ENCODE results near the gene TMEM101.
"Not testable (repeated sequence)": the region's sequence is repeated elsewhere in the genome, so short reads cannot be mapped to it uniquely, and the experiment has no call there.

The TMEM101 gene

DNA sequence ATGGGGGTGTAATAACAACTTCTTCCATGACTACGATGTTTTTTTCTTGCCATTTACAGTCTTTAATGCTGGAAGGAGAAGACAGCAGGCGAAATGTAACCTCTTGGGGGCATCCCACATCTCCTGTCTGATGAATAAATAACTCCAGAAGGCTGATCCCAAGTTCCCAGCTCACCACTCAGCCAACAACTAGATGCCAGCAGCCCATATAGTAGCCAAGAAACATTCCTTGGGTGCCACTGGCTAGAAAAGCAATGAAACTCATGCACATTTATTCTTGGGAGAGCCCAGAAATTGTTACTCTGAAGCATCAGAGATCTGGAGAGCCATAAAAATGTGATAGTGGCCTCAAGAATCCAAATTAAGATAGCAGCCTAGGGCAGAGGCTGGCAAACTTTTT, 22.7 kb upstream of the TMEM101 start:
- Mint-ChIP-seq H3K36me3 (peaks cover 42% of the 10 kb centered on the region), H3K9me3 (no peaks in the 10 kb centered on the region)

GRCh38 chr17:44034688-44035087, 19.9 kb upstream of the TMEM101 start:
- H3K36me3 Mint-ChIP-seq: peaks cover 47% of the 10 kb centered on the region
- H3K9me3 Mint-ChIP-seq, ATAC-seq, H3K27me3 Mint-ChIP-seq, H3K27ac Mint-ChIP-seq, H3K4me1 Mint-ChIP-seq, H3K4me3 Mint-ChIP-seq: not testable (repeated sequence)

More for the DNA sequence above, 22.7 kb upstream of the TMEM101 start:
- Mint-ChIP-seq H3K4me3 (no peak overlapping the region), H3K4me1 (peaks cover 18% of the 10 kb centered on the region), H3K27me3 (no peaks in the 10 kb centered on the region), H3K27ac (no peak overlapping the region)
- ATAC-seq: no peak

GRCh38 chr17:44033861-44034408, 19.2 kb upstream of the TMEM101 start:
- no peak overlapping the region for H3K27ac Mint-ChIP-seq
- peaks cover 54% of the 10 kb centered on the region for H3K36me3 Mint-ChIP-seq
- no peak for ATAC-seq

DNA sequence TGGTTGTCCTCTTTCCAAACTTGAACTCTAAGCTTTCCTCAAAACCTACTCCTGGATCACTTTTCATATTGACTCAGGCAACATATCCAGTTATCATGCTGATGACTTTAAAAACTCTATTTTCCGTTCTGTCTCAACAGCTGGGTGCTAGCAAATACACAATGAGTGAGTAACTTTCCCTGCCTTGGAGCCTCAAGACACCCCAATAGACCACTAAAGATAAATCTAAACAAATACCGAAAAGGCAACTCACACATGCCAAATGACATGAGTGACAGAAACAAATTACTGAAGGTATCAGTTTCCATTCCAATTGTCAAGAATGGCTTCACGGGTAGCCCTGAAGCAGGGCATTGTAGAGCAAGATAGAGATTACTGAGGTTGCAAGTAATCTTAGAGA, 15.7 kb upstream of the TMEM101 start:
- ATAC-seq: no peak
- H3K4me1 Mint-ChIP-seq: peaks cover 8% of the 10 kb centered on the region
- H3K4me3 Mint-ChIP-seq: no peak overlapping the region
- H3K9me3 Mint-ChIP-seq: no peaks in the 10 kb centered on the region
- H3K27me3 Mint-ChIP-seq: no peaks in the 10 kb centered on the region
- H3K36me3 Mint-ChIP-seq: peaks cover 36% of the 10 kb centered on the region
- no peak overlapping the region for H3K27ac Mint-ChIP-seq

More at GRCh38 chr17:44033861-44034408, 19.2 kb upstream of the TMEM101 start:
- Mint-ChIP-seq H3K4me1 (peaks cover 8% of the 10 kb centered on the region), H3K9me3 (no peaks in the 10 kb centered on the region), H3K4me3 (no peak overlapping the region), H3K27me3 (no peaks in the 10 kb centered on the region)

DNA sequence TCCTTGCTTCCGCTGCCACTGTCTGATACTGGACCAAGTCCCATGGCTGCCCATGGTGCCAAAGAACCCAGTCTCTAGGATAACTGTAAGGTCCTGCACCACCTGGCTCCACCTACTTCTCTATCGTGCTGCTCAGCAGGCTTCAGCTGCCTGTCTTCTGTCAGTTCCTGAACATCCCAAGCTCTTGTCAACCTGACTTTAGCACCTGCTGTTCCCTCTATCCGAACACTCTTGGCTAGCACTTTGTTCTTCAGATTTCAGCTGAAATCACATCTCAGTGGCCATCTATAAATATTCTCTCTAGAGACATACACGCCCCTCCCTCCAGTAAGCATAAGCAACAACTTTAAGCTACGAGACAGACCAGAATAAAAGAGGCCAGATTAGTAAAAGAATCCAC, 15.0 kb upstream of the TMEM101 start:
- Mint-ChIP-seq H3K27ac (no peak overlapping the region), H3K9me3 (no peaks in the 10 kb centered on the region), H3K4me1 (peaks cover 8% of the 10 kb centered on the region), H3K36me3 (peaks cover 36% of the 10 kb centered on the region), H3K4me3 (no peak overlapping the region), H3K27me3 (no peaks in the 10 kb centered on the region)
- no peak for ATAC-seq

- no peak for ATAC-seq
- Mint-ChIP-seq H3K4me1 (no peaks in the 10 kb centered on the region), H3K27ac (no peak overlapping the region), H3K4me3 (no peak overlapping the region), H3K36me3 (peaks cover 19% of the 10 kb centered on the region), H3K9me3 (no peaks in the 10 kb centered on the region), H3K27me3 (no peaks in the 10 kb centered on the region)
Measured at GRCh38 chr17:44024853-44025252, 10.1 kb upstream of the TMEM101 start.

DNA sequence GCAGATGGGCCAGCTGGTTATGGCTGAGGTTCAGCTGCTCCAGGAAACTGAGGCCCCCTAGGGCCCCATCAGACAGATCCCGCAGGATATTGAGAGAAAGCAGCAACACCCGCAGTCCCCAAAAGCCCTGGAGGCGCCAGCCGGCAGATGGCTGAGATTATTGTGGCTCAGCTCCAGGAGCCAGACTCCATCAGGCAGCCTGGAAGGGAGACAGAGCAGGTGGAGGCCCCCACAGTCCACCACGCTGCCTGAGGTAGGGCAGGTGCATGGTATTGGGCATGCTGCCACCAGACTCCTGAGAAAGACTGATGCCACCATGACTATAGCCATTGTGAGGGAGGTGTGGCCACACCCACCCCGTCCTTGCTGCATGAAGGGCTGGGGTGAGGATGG, 9.5 kb upstream of the TMEM101 start:
- peaks cover 14% of the 10 kb centered on the region for H3K36me3 Mint-ChIP-seq
- H3K4me1 Mint-ChIP-seq: no peaks in the 10 kb centered on the region
- no peaks in the 10 kb centered on the region for H3K27me3 Mint-ChIP-seq
- H3K9me3 Mint-ChIP-seq: no peaks in the 10 kb centered on the region
- no peak for ATAC-seq
- H3K4me3 Mint-ChIP-seq: no peak overlapping the region
- H3K27ac Mint-ChIP-seq: no peak overlapping the region

- Mint-ChIP-seq H3K27ac (no peak overlapping the region), H3K36me3 (peaks cover 8% of the 10 kb centered on the region), H3K9me3 (no peaks in the 10 kb centered on the region), H3K4me1 (no peaks in the 10 kb centered on the region), H3K4me3 (no peak overlapping the region), H3K27me3 (no peaks in the 10 kb centered on the region)
- no peak for ATAC-seq
Measured at GRCh38 chr17:44023545-44024270, 8.9 kb upstream of the TMEM101 start.

DNA sequence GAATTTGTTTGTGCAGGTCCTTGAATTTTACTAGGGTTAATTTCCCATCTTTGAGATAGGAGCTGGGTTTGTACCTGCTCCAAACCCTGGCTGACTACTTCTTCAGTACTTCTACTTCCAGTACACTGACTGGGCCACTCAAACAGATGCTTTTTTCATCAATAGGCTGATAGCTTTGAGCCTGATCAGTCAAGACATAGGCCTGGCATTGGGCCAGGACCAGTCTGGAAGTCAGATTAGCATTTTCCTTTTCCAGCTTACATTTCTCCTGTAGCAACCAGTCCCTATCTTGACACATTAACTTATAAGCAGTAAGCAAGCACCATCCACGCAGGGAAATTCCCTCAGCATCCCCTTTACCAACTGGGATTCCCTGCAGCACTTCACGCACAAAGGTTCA, 7.5 kb upstream of the TMEM101 start:
- Mint-ChIP-seq H3K27ac (no peak overlapping the region), H3K9me3 (no peaks in the 10 kb centered on the region), H3K36me3 (peaks cover 8% of the 10 kb centered on the region), H3K27me3 (no peaks in the 10 kb centered on the region), H3K4me1 (no peaks in the 10 kb centered on the region), H3K4me3 (no peak overlapping the region)
- ATAC-seq: no peak

DNA sequence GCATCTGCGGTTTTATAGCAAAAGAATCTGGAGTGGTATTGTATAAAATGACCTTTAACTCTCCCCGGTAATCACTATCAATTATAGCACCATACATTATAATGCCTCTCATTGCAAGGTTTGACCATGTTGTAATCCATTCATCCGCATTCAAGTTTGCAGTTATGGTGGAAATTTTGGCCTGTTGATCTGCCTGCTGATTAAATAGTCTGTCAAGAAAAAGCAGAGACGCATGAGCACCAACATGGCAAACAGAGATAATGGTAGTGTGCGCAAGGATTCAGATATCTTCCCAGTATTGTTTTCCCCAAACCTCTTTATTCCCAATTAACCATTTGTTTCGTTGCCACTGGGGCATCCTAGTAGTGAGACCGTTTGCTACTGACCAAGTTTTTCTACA, 6.5 kb upstream of the TMEM101 start:
- ATAC-seq, H3K27ac Mint-ChIP-seq, H3K27me3 Mint-ChIP-seq, H3K4me3 Mint-ChIP-seq, H3K36me3 Mint-ChIP-seq, H3K4me1 Mint-ChIP-seq, H3K9me3 Mint-ChIP-seq: not testable (repeated sequence)

DNA sequence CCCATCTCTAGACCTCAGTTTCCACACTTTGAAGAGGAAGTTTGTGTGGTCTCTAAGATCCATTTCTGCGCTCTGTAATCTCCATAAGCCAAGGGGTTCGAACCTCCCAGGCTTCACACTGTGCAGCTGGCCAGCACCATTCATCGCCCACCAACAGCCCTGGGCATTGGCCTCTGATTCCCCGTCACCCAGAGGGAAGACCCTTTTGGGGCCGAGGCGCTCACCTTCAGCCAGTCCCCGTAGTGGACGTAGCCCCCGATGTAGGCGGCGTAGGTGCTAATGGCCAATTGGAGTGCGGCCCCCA, 678 bp downstream of the TMEM101 start:
- peaks cover 22% of the 10 kb centered on the region for H3K36me3 Mint-ChIP-seq
- no peaks in the 10 kb centered on the region for H3K27me3 Mint-ChIP-seq
- H3K4me3 Mint-ChIP-seq: peak overlapping the region; percentile 100
- H3K9me3 Mint-ChIP-seq: no peaks in the 10 kb centered on the region
- peak overlapping the region; percentile 96 for H3K27ac Mint-ChIP-seq
- peak; percentile 31 for ATAC-seq
- H3K4me1 Mint-ChIP-seq: peaks cover 29% of the 10 kb centered on the region

DNA sequence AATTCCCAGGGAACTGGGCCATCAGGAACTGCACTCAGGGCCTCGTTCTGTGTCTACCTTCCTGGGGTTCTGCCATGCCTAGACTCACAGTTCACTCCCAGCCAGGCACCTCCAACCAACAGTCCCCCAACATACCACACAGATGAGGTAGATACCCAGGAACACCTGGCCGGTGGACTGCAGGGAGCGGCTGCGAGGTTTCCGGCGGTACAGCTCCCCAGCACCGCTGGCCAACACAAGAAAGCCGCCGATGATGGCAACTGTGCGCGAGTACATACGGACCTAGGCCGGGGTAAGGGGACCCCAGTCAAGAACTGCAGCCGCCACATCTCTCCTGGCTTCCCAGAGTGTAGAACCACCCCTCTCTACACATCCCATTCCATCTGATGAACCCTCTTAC, 1.9 kb downstream of the TMEM101 start:
- no peak overlapping the region for H3K27ac Mint-ChIP-seq
- H3K27me3 Mint-ChIP-seq: no peaks in the 10 kb centered on the region
- peaks cover 34% of the 10 kb centered on the region for H3K4me1 Mint-ChIP-seq
- H3K9me3 Mint-ChIP-seq: no peaks in the 10 kb centered on the region
- no peak for ATAC-seq
- H3K4me3 Mint-ChIP-seq: no peak overlapping the region
- peaks cover 22% of the 10 kb centered on the region for H3K36me3 Mint-ChIP-seq

GRCh38 chr17:44012391-44012790, 2.4 kb downstream of the TMEM101 start:
- no peaks in the 10 kb centered on the region for H3K9me3 Mint-ChIP-seq
- peaks cover 39% of the 10 kb centered on the region for H3K4me1 Mint-ChIP-seq
- H3K4me3 Mint-ChIP-seq: no peak overlapping the region
- H3K27me3 Mint-ChIP-seq: no peaks in the 10 kb centered on the region
- H3K27ac Mint-ChIP-seq: no peak overlapping the region
- no peak for ATAC-seq
- H3K36me3 Mint-ChIP-seq: peaks cover 22% of the 10 kb centered on the region

GRCh38 chr17:44011876-44012275, 2.9 kb downstream of the TMEM101 start:
- Mint-ChIP-seq H3K27ac (no peak overlapping the region), H3K9me3 (no peaks in the 10 kb centered on the region), H3K4me1 (peaks cover 44% of the 10 kb centered on the region), H3K4me3 (no peak overlapping the region), H3K27me3 (no peaks in the 10 kb centered on the region), H3K36me3 (peaks cover 22% of the 10 kb centered on the region)
- no peak for ATAC-seq

GRCh38 chr17:44010966-44011647, 3.7 kb downstream of the TMEM101 start:
- H3K9me3 Mint-ChIP-seq: no peaks in the 10 kb centered on the region
- no peak for ATAC-seq
- H3K4me1 Mint-ChIP-seq: peaks cover 50% of the 10 kb centered on the region
- peaks cover 22% of the 10 kb centered on the region for H3K36me3 Mint-ChIP-seq
- H3K4me3 Mint-ChIP-seq: no peak overlapping the region
- peak overlapping the region; percentile 59 for H3K27ac Mint-ChIP-seq
- peaks cover 5% of the 10 kb centered on the region for H3K27me3 Mint-ChIP-seq
